Peyer's patch (tissue), 4 donors: ENCODE data around the gene TAF11L12. TPM values are rescaled to one million over a fixed set of nuclear protein-coding genes. Genes with fewer than 3 reads are reported as not detected.

Experiments used
- DNase-seq, 3 donors: peaks; one replicate each; pipeline ENCODE4 v3.0.0-alpha.2; 2017 to 2019
- H3K27ac ChIP-seq, 4 donors: fragments of 200-600 bp; sonication (generic); one replicate each; pipeline ENCODE4 v1.5.1; 2016 to 2019
- H3K27me3 ChIP-seq, 2 donors: fragments of 200-600 bp; sonication (generic); one replicate each; pipeline ENCODE4 v1.5.1; 2019
- H3K36me3 ChIP-seq, 3 donors: fragments of 200-600 bp; sonication (generic); one replicate each; pipeline ENCODE4 v1.5.1; 2016 to 2019
- H3K4me1 ChIP-seq, 4 donors: fragments of 200-600 bp; sonication (generic); one replicate each; pipeline ENCODE4 v1.5.1; 2016 to 2019
- H3K4me3 ChIP-seq, 4 donors: fragments of 200-600 bp; sonication (generic); 1 replicate in 3 of 4; 2 replicates in 1 of 4; pipeline ENCODE4 v1.5.1; 2016 to 2019; ENCODE audit warnings: mild to moderate bottlenecking in 1 of 4
- H3K9me3 ChIP-seq, 4 donors: fragments of 200-600 bp; sonication (generic); one replicate each; pipeline ENCODE4 v1.5.1; 2016 to 2019; ENCODE audit warnings: mild to moderate bottlenecking in 1 of 4
- CTCF ChIP-seq, 6 experiments: fragments of 450-650 bp in 4 of 6; fragments of 200-600 bp in 2 of 6; sonication (generic) in 1 of 6; IDR thresholded peaks; one replicate each; pipeline ENCODE4 v1.5.1; 2017 to 2019; ENCODE audit warnings: antibody characterized with exemption in 6 of 6, mild to moderate bottlenecking in 3 of 6, moderate library complexity in 1 of 6
- POLR2A ChIP-seq, 2 donors: fragments of 450-650 bp; IDR thresholded peaks; one replicate each; pipeline ENCODE4 v1.5.1; 2017; ENCODE audit warnings: antibody characterized with exemption in 2 of 2, mild to moderate bottlenecking in 2 of 2, moderate library complexity in 2 of 2
- small RNA-seq, 2 donors: library from RNA; depleted of rRNA; stranded (forward); fragments of <200 nt; gene quantifications; one replicate each; pipeline ENCODE3, GENCODE V24; 2016
- total RNA-seq, 4 donors: library from RNA; depleted of rRNA; stranded (reverse); fragments of >200 nt; gene quantifications; one replicate each; pipeline ENCODE4 v1.1.0, GENCODE V29; 2016

TAF11L12 gene
- total RNA-seq, 4 donors from 2014 or later: not detected

GRCh38 chr5:17655921-17656320 is 45.7 kb downstream of the TAF11L12 start:
- no peak overlapping the region for H3K4me3 ChIP-seq
- no peaks in the 10 kb centered on the region for H3K27me3 ChIP-seq
- no peaks in the 10 kb centered on the region for H3K4me1 ChIP-seq
- H3K27ac ChIP-seq: no peak overlapping the region
- H3K9me3 ChIP-seq: no peaks in the 10 kb centered on the region
- TF ChIP-seq CTCF (IDR thresholded peaks at IDR 0.05) (no peak), POLR2A (IDR thresholded peaks at IDR 0.05) (no peak)
- no peak for DNase-seq
- no peaks in the 10 kb centered on the region for H3K36me3 ChIP-seq

Small RNA genes within 50 kb of the gene (small RNA-seq; reads per million reads assigned to genes)
- gene AC233724.1: 0 reads per million in 2 donors
- gene AC233724.2: 0 reads per million in 2 donors
- 0 reads per million in 2 donors for gene AC233724.3
- gene AC233724.4: 0 reads per million in 2 donors
- gene AC233724.6: 0 reads per million in 2 donors
- 0 reads per million in 2 donors for gene AC233724.7

Other genes starting within 250 kb of the TAF11L12 start
- not detected for gene TAF11L2, start 112.2 kb upstream of the TAF11L12 start, total RNA-seq
- gene TAF11L3, start 92.0 kb upstream of the TAF11L12 start, total RNA-seq: not detected
- gene TAF11L4, start 88.6 kb upstream of the TAF11L12 start, total RNA-seq: not detected
- not detected for gene TAF11L5, start 85.2 kb upstream of the TAF11L12 start, total RNA-seq
- gene TAF11L6, start 81.7 kb upstream of the TAF11L12 start, total RNA-seq: not detected
- gene TAF11L7, start 24.6 kb upstream of the TAF11L12 start, total RNA-seq: not detected
- gene TAF11L8, start 19.4 kb upstream of the TAF11L12 start, total RNA-seq: not detected
- not detected for gene TAF11L9, start 16.0 kb upstream of the TAF11L12 start, total RNA-seq
- gene TAF11L10, start 12.6 kb upstream of the TAF11L12 start, total RNA-seq: not detected
- gene TAF11L11, start 6.2 kb upstream of the TAF11L12 start, total RNA-seq: not detected
- not detected for gene TAF11L13, start 21.7 kb downstream of the TAF11L12 start, total RNA-seq
- gene TAF11L14, start 24.1 kb downstream of the TAF11L12 start, total RNA-seq: not detected